Retinal pigment epithelial cell (primary cell): ENCODE data around the gene JAM2.

Experiments used
- DNase-seq: peaks from one replicate; pipeline ENCODE4 v3.0.0-alpha.2; 2010; ENCODE audit warnings: low read depth
- H3K4me3 ChIP-seq: 2 replicates; pipeline ENCODE4 v1.5.1; 2011; ENCODE audit warnings: mild to moderate bottlenecking, low read length, control low read depth, moderate library complexity
- TF ChIP-seq, protein P1 (sequence below): conservative IDR thresholded peaks from 2 replicates; pipeline ENCODE4 v1.5.1; 2011; ENCODE audit warnings: low read depth, low read length, control low read depth, inconsistent platforms

Gene JAM2

DNA sequence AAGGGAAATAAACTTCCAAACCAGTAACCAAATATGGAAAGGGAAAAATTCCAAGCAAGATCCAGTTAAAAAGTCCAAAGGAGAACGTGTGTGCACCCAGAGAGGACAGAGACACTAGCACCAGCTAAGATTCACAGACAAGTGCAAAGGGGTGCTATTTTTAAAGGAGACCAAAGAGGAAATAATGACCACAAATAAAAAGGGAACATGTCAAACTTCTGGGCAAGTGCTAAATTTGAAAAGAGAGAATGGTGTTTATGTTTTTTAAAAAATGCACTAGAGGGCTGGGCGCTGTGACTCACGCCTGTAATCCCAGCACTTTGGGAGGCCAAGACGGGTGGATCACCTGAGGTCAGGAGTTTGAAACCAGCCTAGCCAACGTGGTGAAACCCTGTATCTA lies 8.6 kb downstream of the JAM2 start:
- no peak for DNase-seq
- no peak overlapping the region for H3K4me3 ChIP-seq
- TF ChIP-seq, protein P1, sequence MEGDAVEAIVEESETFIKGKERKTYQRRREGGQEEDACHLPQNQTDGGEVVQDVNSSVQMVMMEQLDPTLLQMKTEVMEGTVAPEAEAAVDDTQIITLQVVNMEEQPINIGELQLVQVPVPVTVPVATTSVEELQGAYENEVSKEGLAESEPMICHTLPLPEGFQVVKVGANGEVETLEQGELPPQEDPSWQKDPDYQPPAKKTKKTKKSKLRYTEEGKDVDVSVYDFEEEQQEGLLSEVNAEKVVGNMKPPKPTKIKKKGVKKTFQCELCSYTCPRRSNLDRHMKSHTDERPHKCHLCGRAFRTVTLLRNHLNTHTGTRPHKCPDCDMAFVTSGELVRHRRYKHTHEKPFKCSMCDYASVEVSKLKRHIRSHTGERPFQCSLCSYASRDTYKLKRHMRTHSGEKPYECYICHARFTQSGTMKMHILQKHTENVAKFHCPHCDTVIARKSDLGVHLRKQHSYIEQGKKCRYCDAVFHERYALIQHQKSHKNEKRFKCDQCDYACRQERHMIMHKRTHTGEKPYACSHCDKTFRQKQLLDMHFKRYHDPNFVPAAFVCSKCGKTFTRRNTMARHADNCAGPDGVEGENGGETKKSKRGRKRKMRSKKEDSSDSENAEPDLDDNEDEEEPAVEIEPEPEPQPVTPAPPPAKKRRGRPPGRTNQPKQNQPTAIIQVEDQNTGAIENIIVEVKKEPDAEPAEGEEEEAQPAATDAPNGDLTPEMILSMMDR: no peak

DNA sequence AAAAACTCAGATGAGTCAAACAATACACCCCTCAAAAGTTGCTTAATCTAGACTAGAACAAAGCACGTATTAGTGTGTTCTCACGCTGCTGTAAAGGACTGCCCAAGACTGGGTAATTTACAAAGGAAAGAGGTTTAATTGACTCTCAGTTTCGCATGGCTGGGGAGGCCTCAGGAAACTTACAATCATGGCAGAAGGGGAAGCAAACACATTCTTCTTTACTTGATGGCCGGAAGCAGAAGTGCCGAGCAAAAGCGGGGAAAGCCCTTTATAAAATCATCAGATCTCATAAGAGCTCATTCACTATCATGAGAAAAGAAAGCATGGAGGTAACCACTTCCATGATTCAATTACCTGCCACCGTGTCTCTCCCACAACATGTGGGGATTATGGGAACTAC lies 10.1 kb downstream of the JAM2 start:
- DNase-seq: no peak
- TF ChIP-seq, protein P1: no peak
- H3K4me3 ChIP-seq: no peak overlapping the region

DNA sequence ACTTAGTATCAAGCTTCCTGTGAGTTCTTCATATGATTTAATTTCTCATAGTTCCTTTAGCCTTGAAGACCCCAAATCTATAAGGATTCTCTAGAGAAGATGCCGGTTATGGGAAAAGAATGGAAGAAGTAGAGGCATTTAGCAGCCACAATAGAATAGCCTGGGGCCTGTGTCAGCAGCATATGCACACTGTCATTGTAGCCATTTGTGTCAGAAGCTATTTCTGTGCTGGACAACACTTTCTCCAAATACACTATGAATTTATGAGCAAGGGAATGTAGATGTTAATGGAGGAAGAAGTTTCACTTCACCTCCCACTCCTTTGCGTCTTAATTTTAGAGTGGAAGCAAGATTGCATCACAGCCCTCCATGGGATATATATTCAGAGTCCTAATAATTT lies 17.4 kb downstream of the JAM2 start:
- TF ChIP-seq, protein P1: no peak
- DNase-seq: no peak
- H3K4me3 ChIP-seq: no peak overlapping the region

DNA sequence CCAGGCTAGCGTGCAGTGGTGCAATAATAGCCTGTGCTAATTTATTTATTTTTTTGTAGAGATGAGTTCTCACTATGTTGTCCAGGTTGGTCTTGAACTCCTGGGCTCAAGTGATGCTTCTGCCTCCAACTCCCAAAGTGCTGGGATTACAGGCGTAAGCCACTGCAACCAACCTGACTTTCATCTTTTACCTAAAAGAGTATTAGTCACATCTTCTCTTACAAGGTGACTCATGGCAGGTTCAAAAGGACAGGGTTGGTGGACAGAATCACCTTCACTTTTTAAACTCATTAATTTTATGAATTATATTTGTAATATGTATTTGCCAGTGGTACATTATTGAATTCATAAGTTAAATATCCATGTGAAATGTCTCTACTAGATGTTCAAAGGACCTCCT lies 18.1 kb downstream of the JAM2 start:
- DNase-seq: no peak
- no peak overlapping the region for H3K4me3 ChIP-seq
- TF ChIP-seq, protein P1: no peak

DNA sequence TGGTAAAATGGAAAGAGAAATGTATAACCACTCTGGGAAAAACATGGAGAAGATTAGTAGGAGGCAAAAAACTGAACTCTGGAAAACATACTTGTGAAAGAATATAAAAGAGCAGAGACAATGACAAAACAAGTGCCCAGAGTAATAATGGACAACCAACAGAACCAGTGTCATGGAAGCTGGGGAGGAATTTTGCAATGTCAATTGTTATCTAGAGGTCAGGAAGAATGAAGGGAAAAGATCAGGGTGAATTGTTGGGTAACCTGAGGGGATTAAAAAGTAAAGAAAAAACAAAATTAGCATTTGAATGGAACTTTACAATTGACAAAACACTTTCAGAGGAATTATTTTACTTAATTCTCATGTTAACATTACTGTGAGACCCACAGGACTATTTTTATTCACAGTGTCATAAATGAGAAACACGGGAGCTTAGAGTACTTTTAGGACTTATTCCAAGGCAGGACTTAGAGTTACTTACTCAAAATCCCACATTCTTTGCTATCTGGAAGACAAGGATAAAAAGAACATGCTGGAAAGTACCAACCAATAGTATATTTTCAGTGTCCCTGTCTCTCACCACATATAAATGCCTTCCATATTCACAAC lies 19.5 kb downstream of the JAM2 start:
- DNase-seq: no peak
- TF ChIP-seq, protein P1: no peak
- H3K4me3 ChIP-seq: no peak overlapping the region

DNA sequence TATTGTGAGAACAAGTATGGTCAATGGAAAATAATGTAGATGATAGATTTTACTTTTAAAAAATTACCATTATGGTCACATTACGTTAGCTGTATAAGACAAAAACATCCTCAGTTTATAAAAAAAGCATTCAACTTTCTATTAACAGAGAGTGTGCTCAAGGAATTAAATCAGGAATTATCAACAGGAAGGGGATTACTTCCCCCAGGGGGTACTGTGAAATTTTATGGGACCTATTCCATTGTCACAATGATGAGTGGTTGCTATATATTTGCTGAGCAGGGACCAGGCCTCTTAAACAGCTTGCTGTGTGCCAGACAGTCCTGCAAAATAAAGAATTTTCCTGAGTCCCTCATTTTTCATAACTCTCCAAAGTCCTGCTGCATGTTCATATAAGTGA lies 21.2 kb downstream of the JAM2 start:
- DNase-seq: no peak
- no peak overlapping the region for H3K4me3 ChIP-seq
- TF ChIP-seq, protein P1: no peak

DNA sequence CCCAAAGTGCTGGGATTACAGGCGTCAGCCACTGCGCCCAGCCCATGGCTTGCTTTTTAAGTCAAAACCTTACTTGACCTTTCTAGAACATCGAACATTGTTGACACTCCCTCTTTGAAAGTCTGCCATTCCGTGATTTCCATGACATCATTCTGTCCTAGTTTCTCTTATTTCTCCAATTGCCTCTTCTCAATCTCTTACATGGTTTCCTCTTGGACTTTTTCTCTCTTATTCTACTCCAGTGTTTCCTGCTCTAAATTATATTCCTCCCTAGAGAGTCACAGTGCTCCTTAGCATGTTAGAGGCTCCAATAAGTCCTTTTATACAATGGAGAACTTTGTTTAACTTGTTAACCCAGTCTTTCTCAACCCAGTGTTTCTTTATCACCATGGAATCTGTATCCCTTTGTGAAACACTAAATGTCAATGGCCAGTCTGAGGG lies 25.5 kb downstream of the JAM2 start:
- TF ChIP-seq, protein P1: no peak
- no peak overlapping the region for H3K4me3 ChIP-seq
- DNase-seq: no peak
